HEK293T (cell line): ENCODE results near the gene PALLD.

Experiments used
- ARNT ChIP-seq: fragments of 450-650 bp; IDR thresholded peaks from 2 replicates; pipeline ENCODE4 v1.6.1; 2017; ENCODE audit warnings: mild to moderate bottlenecking
- BHLHE40 ChIP-seq: fragments of 450-650 bp; IDR thresholded peaks from 2 replicates; pipeline ENCODE4 v1.6.1; 2016; ENCODE audit warnings: mild to moderate bottlenecking, moderate library complexity, borderline replicate concordance
- ELF4 ChIP-seq: fragments of 450-650 bp; IDR thresholded peaks from 2 replicates; pipeline ENCODE4 v1.6.1; 2017; ENCODE audit warnings: antibody characterized with exemption
- SP1 ChIP-seq: fragments of 450-650 bp; IDR thresholded peaks from 2 replicates; pipeline ENCODE4 v1.6.1; 2017
- SUZ12 ChIP-seq: fragments of 450-650 bp; IDR thresholded peaks from 2 replicates; pipeline ENCODE4 v1.6.1; 2016; ENCODE audit warnings: mild to moderate bottlenecking
- ZNF384 ChIP-seq: fragments of 450-650 bp; IDR thresholded peaks from 2 replicates; pipeline ENCODE4 v1.6.1; 2016
- TF ChIP-seq, protein P1 (sequence below): fragments of 450-650 bp; IDR thresholded peaks from 2 replicates; pipeline ENCODE4 v1.6.1; 2016

GRCh38 chr4:168491563-168491962 lies 5.3 kb upstream of the PALLD start:
- TF ChIP-seq SP1 = no peak
- no peak for TF ChIP-seq ZNF384
- no peak for TF ChIP-seq BHLHE40
- no peak for TF ChIP-seq ELF4
- TF ChIP-seq, protein P1, sequence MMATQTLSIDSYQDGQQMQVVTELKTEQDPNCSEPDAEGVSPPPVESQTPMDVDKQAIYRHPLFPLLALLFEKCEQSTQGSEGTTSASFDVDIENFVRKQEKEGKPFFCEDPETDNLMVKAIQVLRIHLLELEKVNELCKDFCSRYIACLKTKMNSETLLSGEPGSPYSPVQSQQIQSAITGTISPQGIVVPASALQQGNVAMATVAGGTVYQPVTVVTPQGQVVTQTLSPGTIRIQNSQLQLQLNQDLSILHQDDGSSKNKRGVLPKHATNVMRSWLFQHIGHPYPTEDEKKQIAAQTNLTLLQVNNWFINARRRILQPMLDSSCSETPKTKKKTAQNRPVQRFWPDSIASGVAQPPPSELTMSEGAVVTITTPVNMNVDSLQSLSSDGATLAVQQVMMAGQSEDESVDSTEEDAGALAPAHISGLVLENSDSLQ = no peak
- no peak for TF ChIP-seq ARNT
- TF ChIP-seq SUZ12 = no peak
